RWPE1 (cell line): ENCODE measurements around the gene DDX3X.
"Not testable (repeated sequence)": the region's sequence is repeated elsewhere in the genome, so short reads cannot be mapped to it uniquely, and the experiment has no call there.

Source experiments
- CTCF ChIA-PET: fragments of 350-600 bp; sonication (Branson Sonifier 250); formaldehyde crosslinking; extraction: SDS; loops from one replicate; lab custom pipeline; 2021; lab: Yijun Ruan, JAX
- POLR2A ChIA-PET: fragments of 400-600 bp; formaldehyde crosslinking; extraction: SDS; loops from one replicate; lab custom pipeline; 2020; ENCODE audit warnings: antibody characterized with exemption; ENCODE audit not compliant: low non-redundant PET; lab: Yijun Ruan, JAX
- DNase-seq: peaks from one replicate; pipeline ENCODE4 v3.0.0; 2012; ENCODE audit warnings: low spot score
- H3K27ac ChIP-seq: fragments of 450-650 bp; 2 replicates; pipeline ENCODE4 v1.5.1; 2017
- TF ChIP-seq, protein P1 (sequence below): fragments of 450-650 bp; conservative IDR thresholded peaks from 2 replicates; pipeline ENCODE4 v1.5.1; 2017; ENCODE audit warnings: low read depth, mild to moderate bottlenecking

Gene DDX3X

DNA sequence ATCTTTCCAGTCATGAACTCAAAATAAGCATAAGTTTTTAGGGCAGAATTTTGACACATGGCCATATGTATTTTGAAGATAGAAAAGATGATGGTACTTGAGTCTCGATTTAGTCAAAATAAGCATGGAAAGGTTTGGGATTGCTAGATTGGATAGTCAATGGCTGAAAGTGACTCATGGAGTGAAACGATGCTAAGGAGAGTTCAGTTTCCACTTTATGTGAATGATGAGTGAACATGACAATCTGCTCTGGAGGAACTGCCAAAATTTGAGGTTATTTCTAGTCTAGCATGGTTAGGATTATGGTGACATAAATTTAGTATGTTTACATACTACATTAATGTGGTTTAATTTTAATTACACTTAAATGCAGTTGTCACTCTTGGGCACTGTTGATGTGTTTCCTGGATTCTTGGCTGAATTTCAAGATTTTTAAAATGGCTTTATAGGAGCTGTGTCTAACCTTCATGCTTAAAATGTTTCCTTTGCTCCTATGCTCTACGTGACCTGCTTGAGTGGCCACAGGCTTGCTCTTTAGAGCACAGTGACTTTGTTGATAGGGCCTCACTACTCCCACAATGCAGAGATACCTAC lies 17.1 kb downstream of the DDX3X start:
- CTCF ChIA-PET = interaction anchor here (0.6 kb wide), 1 partner anchor 91 kb away, joined by 3 read pairs; no protein-coding TSS in a partner anchor
- no peak for DNase-seq
- H3K27ac ChIP-seq = no peak overlapping the region
- POLR2A ChIA-PET = no interaction called here
- TF ChIP-seq, protein P1, sequence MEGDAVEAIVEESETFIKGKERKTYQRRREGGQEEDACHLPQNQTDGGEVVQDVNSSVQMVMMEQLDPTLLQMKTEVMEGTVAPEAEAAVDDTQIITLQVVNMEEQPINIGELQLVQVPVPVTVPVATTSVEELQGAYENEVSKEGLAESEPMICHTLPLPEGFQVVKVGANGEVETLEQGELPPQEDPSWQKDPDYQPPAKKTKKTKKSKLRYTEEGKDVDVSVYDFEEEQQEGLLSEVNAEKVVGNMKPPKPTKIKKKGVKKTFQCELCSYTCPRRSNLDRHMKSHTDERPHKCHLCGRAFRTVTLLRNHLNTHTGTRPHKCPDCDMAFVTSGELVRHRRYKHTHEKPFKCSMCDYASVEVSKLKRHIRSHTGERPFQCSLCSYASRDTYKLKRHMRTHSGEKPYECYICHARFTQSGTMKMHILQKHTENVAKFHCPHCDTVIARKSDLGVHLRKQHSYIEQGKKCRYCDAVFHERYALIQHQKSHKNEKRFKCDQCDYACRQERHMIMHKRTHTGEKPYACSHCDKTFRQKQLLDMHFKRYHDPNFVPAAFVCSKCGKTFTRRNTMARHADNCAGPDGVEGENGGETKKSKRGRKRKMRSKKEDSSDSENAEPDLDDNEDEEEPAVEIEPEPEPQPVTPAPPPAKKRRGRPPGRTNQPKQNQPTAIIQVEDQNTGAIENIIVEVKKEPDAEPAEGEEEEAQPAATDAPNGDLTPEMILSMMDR = no peak

DNA sequence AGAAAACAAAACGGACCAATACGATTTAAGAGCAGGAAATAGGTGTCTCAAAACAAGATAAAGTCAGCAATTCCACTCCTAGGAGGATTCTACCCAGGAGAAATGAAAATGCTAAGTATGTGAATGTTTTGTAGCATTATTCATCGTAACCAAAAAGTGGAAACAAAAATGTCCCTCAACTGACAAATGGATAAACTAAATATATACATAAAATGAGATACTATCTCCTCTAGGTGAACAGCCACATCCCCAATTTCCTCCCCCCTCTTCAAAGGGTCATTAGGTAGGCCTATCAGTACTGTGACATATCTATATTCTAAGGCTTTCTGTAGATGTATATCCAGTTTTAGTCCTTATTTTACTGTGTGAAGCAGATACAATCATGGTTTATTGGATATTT lies 18.0 kb downstream of the DDX3X start:
- H3K27ac ChIP-seq = no peak overlapping the region
- DNase-seq = no peak
- TF ChIP-seq, protein P1 = no peak
- ChIA-PET CTCF (no interaction called here), POLR2A (no interaction called here)

DNA sequence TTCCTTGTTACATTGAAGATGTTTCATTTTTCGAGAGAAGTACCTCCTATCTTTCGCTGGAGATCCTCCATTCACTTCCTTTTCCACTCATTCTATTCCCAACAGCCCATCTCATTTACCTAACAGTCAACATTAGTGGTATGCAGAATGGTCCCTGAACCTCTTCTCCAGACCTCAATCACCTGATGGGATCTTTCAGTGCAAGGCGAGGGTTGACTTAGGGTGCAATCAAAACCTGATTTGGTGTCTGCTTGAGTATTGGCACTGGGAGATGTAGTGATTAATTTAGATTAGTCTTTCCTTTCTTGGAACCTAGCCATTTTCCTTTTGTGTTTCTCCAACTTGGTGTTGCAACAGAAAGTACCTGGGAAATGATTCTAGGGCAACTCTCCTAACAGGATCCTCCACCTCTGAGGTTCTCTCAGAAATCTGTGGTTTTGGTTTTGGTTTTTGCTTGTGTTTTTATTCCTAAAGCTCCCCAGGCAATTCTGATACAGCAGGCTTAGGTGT lies 18.4 kb downstream of the DDX3X start:
- POLR2A ChIA-PET = no interaction called here
- no peak for DNase-seq
- H3K27ac ChIP-seq = no peak overlapping the region
- TF ChIP-seq, protein P1 = no peak
- CTCF ChIA-PET = no interaction called here

DNA sequence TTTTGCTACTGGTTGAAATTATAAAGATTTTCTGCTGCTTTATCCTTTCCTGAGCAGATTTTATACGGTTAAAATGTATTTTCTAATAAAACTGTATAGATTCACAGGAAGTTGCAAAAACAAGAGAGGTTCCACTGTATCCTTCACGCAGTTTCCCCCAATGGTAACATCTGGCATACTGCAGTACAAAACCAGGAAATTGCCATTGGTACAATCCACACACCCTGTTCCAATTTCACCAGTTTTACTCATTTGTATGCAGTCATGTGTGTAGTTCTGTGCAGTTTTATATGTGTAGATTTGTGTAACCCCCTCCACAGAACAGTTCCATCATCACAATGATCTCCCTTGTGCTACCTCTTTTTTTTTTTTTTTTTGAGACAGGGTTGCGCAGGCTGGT lies 20.0 kb downstream of the DDX3X start:
- no peak overlapping the region for H3K27ac ChIP-seq
- ChIA-PET POLR2A (no interaction called here), CTCF (no interaction called here)
- TF ChIP-seq, protein P1 = no peak
- no peak for DNase-seq

DNA sequence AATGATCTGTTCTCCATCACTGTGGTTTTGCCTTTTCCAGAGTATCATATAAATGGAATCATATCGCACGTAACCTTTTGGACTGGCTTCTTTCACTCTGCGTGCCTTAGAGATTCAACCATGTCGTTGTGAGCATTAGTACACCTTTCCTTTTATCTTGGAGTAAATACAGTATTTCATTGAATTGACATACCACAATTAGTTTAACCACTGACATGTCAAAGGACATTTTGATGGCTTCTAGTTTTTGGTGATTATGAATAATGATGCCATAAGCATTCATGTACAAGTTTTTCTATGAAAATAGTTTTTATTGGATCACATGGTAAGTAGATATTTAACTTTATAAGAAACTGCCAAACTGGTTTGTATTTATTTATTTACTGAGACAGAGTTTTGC lies 35.2 kb downstream of the DDX3X start:
- CTCF ChIA-PET = no interaction called here
- DNase-seq = no peak
- no peak overlapping the region for H3K27ac ChIP-seq
- POLR2A ChIA-PET = no interaction called here
- TF ChIP-seq, protein P1 = no peak

DNA sequence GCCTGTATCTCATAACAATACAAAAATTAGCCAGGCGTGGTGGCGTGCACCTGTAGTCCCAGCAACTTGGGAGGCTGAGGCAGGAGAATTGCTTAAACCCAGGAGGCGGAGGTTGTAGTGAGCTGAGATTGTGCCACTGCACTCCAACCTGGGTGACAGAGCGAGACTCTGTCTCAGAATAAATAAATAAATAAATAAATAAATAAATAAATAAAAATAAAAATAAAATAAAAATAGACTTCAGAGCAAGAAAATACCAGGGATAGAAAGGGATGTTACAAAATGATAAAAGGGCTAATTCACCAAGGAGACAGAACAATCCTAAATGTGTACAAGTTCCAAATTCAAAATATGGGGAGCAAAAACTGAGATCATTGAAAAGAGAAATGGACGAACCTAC lies 37.6 kb downstream of the DDX3X start:
- H3K27ac ChIP-seq, CTCF ChIA-PET, DNase-seq: not testable (repeated sequence)
- POLR2A ChIA-PET = interaction anchor here (0.6 kb wide), 1 partner anchor 11 kb away, joined by 3 read pairs; no protein-coding TSS in a partner anchor

DNA sequence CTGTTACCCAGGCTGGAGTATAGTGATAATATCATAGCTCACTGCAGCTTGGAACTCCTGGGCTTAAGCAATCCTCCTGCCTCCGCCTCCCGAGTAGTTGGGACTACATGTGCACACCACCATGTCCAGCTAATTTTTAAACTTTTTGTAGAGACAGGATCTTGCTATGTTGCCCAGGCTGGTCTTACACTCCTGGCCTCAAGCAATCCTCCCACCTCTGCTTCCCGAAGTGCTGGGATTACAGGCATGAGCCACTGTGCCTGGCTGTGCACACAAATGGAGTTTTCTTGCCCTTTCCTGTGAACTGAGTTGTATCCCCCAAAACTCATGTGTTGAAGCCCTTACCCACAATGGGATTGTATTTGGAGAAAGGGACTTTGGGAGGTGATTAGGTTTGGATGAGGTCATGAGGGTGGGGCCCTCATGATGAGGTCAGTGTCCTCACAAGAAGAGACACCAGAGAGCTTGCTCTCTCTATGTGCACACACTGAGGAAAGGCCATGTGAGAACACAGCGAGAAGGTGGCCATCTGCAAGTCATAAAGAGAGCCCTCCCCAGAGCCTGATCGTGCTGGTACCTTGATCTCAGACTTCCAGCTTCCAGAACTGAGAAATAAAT lies 40.1 kb downstream of the DDX3X start:
- DNase-seq = no peak
- no peak overlapping the region for H3K27ac ChIP-seq
- ChIA-PET POLR2A (no interaction called here), CTCF (no interaction called here)
- TF ChIP-seq, protein P1 = no peak
